Motor neuron (in vitro differentiated cells): Measurements from ENCODE around the gene SLC66A1. TPM values are rescaled to one million over a fixed set of nuclear protein-coding genes. Genes with fewer than 3 reads are reported as not detected.

Experiments
- ATAC-seq, 8 experiments: fragments of 200-7000 bp; cut with Tn5 transposase; replicated peaks in 6 of 8; 2 replicates each; pipeline ENCODE4 v1.8.0; 2021; ENCODE audit warnings: mild to moderate bottlenecking in 8 of 8, moderate library complexity in 8 of 8
- H3K27ac ChIP-seq, 2 donors: fragments of 250-450 bp; sonication (Bioruptor Pico); 2 replicates each; pipeline ENCODE4 v1.9.0; 2021; ENCODE audit warnings: antibody characterized with exemption in 2 of 2, mild to moderate bottlenecking in 2 of 2, moderate library complexity in 1 of 2
- H3K4me1 ChIP-seq, 2 donors: fragments of 250-450 bp; sonication (Bioruptor Pico); replicated peaks in 1 of 2; 2 replicates each; pipeline ENCODE4 v1.6.1; 2021; ENCODE audit warnings: antibody characterized with exemption in 2 of 2, mild to moderate bottlenecking in 2 of 2, moderate library complexity in 1 of 2
- H3K4me3 ChIP-seq, 5 donors: fragments of 250-450 bp; sonication (Bioruptor Pico); 2 replicates each; pipeline ENCODE4 v1.9.0; 2021; ENCODE audit warnings: antibody characterized with exemption in 5 of 5, mild to moderate bottlenecking in 5 of 5, moderate library complexity in 4 of 5
- WGBS, 10 experiments: fragments of 450-650 bp; shearing (Covaris generic); methylation state at CpG; one replicate each; pipeline ENCODE4 v1.0.0; 2022; 5-methylcytosine and 5-hydroxymethylcytosine counted together
- in situ Hi-C, 9 experiments: fragments of 400-800 bp; cut with MboI; loops; one replicate each; pipeline ENCODE4 v1.15.0; 2021; ENCODE audit warnings: low sequenced_read_pairs in 9 of 9, low pct_unique_long_range_greater_than_20kb in 2 of 9; ENCODE audit not compliant: unreplicated experiment in 9 of 9
- total RNA-seq, 8 experiments: library from RNA; unstranded; fragments of 300-600 nt; gene quantifications; 2 replicates each; pipeline versions ENCODE4 v1.2.3 to v1.2.4, GENCODE V29; 2022

The SLC66A1 gene
- total RNA-seq, 8 experiments from 2014 or later = 11.2 to 30.1 (median 15.5) TPM

DNA sequence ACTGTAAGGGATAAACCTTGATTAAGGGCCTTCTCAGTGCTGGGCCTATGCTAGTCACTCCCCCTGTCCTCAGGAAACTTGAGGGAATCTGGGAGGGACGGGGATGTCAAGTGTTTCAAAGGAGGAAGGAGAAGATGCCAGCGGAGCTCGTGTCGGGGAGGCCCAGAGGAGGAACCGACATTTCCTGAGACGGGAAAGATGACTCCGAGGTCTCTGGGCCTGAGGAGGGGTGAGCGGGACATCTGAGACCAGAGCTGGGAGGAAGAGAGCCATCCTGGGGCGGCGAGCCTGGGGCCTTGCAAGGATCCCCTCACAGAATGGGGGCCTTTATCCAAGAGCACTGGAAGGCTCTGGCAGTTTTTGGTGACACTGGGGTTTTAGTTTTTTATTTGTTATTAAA is 10.4 kb downstream of the SLC66A1 start:
- in situ Hi-C loops = no loop called here
- Histone ChIP-seq H3K27ac (no peak overlapping the region), H3K4me1 (no peaks in the 10 kb centered on the region), H3K4me3 (no peak overlapping the region)
- no peak for ATAC-seq
- 58 to 100% (median 86%) methylated on average over 1 to 10 of the region's 10 CpGs; no CpG with 5 or more reads in 3 of the 10 experiments for WGBS, 10 experiments

DNA sequence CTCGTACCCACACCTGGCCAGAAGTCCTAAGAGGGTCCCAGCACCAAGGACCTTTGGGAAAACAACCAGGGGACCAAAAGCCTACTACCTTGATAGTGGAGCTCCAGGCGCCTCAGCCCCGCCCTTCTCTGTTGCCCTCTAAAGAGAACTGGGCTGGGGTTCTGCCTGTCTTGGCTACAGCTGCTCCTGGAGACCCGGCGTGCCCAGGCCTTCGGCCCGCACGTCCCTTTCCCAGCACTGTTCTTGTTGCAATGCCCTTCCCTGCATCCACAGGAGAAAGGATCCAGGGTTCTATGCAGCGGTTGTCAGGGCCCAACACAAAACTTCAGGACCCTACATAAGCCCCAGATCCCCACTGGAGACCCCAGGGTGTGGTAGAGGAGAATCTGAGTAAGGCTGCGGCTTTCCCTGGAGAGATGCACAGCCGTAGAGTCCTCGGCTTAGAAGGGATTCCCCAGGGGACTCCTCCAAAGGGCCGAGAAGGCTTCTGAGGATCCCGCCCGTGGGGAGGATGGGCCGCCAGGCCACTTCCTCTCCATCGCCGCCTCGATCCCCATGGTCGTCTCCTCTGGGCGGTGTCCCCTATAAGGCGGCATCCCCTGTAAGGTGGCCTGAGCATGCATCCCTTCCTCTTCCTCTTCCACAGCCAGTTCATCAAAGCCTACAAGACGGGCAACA is 12.0 kb downstream of the SLC66A1 start:
- H3K4me1 ChIP-seq = no peaks in the 10 kb centered on the region
- ATAC-seq = no peak
- in situ Hi-C loops = no loop called here
- H3K27ac ChIP-seq = no peak overlapping the region
- no peak overlapping the region for H3K4me3 ChIP-seq
- WGBS, 10 experiments = 60 to 100% (median 93%) methylated on average over 2 to 15 of the region's 23 CpGs; no CpG with 5 or more reads in 4 of the 10 experiments

DNA sequence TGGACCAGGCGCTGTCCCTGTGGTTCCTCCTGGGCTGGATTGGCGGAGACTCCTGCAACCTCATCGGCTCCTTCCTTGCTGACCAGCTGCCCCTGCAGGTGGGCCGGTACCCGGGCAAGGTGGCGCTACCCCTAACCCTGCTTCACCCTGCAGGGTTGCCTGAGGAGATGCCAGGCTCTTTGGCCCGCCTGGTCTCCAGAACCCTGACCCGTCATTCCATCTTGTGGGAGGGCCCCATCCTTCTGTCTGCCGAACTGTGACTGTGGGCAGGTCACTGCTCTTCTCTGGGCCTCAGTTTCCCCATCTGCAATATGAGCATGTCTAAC is 12.5 kb downstream of the SLC66A1 start:
- in situ Hi-C loops = no loop called here
- H3K27ac ChIP-seq = no peak overlapping the region
- WGBS, 10 experiments = 90 to 100% (median 97%) methylated on average over 3 to 7 of the region's 9 CpGs; no CpG with 5 or more reads in 7 of the 10 experiments
- no peak for ATAC-seq
- H3K4me3 ChIP-seq = no peak overlapping the region
- H3K4me1 ChIP-seq = no peaks in the 10 kb centered on the region

DNA sequence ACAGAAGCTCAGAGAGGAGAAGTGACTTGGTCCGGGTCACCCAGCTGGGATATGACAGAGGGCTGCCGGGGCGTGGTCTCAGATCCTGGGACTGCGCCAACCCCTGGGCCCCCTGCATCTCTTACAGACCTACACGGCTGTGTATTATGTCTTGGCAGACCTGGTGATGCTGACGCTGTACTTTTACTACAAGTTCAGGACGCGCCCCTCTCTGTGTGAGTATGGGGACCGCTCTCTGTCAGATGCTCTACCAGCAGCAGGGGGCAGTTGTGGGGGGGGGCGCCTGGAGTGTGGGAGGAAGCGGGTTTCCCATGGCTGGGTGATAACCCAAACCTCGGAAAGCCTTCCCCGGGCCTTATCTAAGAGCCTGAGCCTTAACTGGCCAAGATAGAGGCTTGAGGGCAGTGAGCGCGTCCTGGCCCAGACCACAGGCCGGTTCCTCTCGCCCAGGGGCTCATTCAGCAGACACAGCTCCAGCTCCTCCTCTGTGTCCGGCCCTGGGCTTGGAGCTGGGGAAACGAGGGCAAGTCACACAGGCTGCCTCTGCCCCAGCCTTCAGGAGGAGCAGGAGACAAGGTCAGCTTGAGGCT is 13.3 kb downstream of the SLC66A1 start:
- no peak for ATAC-seq
- no peak overlapping the region for H3K27ac ChIP-seq

DNA sequence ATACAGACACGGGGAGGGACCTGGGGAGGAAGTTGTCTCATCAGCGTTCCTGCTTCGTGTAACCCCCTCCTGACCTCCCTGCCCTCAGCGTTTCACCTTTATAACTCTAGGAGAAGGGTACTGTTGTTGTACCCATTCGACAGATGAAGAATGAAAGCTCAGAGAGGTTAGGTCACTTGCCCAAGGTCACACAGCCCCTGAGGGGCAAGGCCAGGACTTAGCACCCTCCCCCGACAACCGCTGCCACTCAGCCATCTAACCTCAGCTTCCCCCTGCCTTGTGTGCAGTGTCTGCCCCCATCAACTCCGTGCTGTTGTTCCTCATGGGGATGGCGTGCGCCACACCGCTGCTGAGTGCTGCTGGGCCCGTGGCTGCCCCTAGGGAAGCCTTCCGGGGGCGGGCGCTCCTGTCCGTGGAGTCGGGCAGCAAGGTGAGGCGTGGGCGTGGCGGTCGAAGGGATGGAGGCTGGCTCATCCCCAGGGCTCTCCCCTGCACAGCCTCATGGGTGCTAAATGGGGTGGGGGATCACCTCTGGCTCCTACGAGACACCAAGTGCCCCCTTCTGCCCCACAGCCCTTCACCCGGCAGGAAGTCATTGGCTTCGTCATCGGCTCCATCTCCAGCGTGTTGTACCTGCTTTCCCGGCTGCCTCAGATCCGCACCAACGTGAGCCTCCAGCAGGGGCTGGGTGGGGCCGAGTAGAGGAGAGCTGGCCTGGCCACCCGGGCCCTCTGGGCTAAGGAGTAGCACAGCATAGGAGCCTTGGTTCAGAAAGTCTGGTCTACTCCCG is 14.0 kb downstream of the SLC66A1 start:
- in situ Hi-C loops = no loop called here
- 91 to 100% (median 100%) methylated on average over 1 to 19 of the region's 32 CpGs; no CpG with 5 or more reads in 4 of the 10 experiments for WGBS, 10 experiments
- Histone ChIP-seq H3K27ac (no peak overlapping the region), H3K4me3 (no peak overlapping the region), H3K4me1 (no peaks in the 10 kb centered on the region)
- ATAC-seq = peak in 2 of 8 experiments; percentile 10 to 14

More for the DNA sequence above, 13.3 kb downstream of the SLC66A1 start:
- no peaks in the 10 kb centered on the region for H3K4me1 ChIP-seq
- 54 to 100% (median 90%) methylated on average over 1 to 3 of the region's 19 CpGs; no CpG with 5 or more reads in 6 of the 10 experiments for WGBS, 10 experiments
- in situ Hi-C loops = no loop called here
- no peak overlapping the region for H3K4me3 ChIP-seq

DNA sequence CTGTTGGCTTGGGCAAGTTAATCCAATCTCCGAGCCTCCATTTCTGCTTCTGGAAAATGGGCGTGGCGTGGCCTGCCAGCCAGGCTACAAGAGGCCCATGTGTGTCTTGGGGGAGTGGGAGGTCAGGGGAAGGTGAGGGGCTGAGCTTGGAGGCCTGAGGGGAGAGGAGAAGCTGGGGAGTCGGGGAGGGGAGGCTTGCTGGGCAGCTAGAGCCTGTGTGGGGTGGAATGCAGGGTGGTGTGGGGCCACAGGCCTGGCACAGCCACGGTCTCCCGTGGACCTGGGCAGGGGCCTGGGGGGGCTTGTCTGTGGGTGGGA is 14.6 kb downstream of the SLC66A1 start:
- no peaks in the 10 kb centered on the region for H3K4me1 ChIP-seq
- H3K4me3 ChIP-seq = no peak overlapping the region
- 60 to 83% (median 70%) methylated on average over 2 to 3 of the region's 6 CpGs; no CpG with 5 or more reads in 7 of the 10 experiments for WGBS, 10 experiments
- in situ Hi-C loops = no loop called here
- H3K27ac ChIP-seq = no peak overlapping the region
- peak in 1 of 8 experiments; percentile 2 for ATAC-seq

GRCh38 chr1:19327301-19327700 is 15.2 kb downstream of the SLC66A1 start:
- Histone ChIP-seq H3K4me3 (no peak overlapping the region), H3K4me1 (no peaks in the 10 kb centered on the region), H3K27ac (no peak overlapping the region)
- in situ Hi-C loops = no loop called here
- 81 to 94% methylated on average over 5 to 8 of the region's 16 CpGs; no CpG with 5 or more reads in 8 of the 10 experiments for WGBS, 10 experiments
- peak in 1 of 8 experiments; percentile 1 for ATAC-seq

DNA sequence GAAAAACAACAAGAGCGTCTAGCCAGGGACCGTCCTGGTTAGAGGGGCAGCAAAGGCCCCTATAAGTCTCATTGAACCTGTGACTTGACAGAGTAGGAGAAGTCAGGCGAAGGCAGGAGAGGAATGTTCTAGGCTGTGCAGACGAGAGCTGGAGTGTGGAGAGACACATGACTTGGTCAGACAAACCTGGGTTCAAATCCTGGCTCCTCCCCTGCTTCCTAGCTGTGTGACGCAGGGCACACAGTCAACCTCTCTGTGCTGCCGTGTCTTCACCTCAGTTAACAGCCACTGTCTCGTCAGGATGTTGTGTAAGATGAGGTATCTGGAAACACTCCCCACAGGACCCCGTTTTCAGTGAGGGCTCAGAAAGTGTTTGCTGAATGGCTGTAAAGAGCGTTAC is 15.6 kb downstream of the SLC66A1 start:
- WGBS, 10 experiments = 80 to 100% (median 88%) methylated on average over 1 to 9 of the region's 9 CpGs; no CpG with 5 or more reads in 3 of the 10 experiments
- in situ Hi-C loops = no loop called here
- no peak overlapping the region for H3K27ac ChIP-seq
- ATAC-seq = no peak
- no peak overlapping the region for H3K4me3 ChIP-seq
- H3K4me1 ChIP-seq = no peaks in the 10 kb centered on the region

GRCh38 chr1:19328486-19328885 is 16.4 kb downstream of the SLC66A1 start:
- Histone ChIP-seq H3K27ac (no peak overlapping the region), H3K4me1 (no peaks in the 10 kb centered on the region), H3K4me3 (no peak overlapping the region)
- WGBS, 10 experiments = 97 to 100% (median 100%) methylated on average over 1 to 15 of the region's 18 CpGs; no CpG with 5 or more reads in 7 of the 10 experiments
- in situ Hi-C loops = no loop called here
- peak in 2 of 8 experiments; percentile 15 to 18 for ATAC-seq

GRCh38 chr1:19329188-19329587 is 17.1 kb downstream of the SLC66A1 start:
- 50 to 93% (median 91%) methylated on average over 1 to 8 of the region's 13 CpGs; no CpG with 5 or more reads in 5 of the 10 experiments for WGBS, 10 experiments
- Histone ChIP-seq H3K4me1 (no peaks in the 10 kb centered on the region), H3K4me3 (no peak overlapping the region), H3K27ac (no peak overlapping the region)
- ATAC-seq = no peak
- in situ Hi-C loops = no loop called here

DNA sequence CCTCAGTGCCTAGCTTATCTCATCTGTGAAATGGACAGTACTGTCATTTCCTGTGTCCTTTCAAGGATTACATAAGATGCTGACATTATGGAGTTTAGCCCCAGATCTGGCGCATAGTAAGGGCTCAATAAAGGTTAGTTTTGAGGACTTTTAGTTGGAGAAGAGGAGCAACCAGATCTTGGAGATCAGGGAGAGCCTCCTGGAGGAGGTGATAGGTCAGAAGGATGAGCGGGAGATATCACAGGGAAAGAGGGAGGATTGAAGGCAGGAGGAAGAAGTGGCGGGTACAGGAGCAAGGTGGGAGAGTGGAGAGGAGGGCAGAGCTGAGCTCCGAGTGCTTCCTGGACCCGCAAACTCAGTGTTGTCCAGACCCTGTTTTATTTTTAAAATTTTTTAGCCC is 17.5 kb downstream of the SLC66A1 start:
- Histone ChIP-seq H3K27ac (no peak overlapping the region), H3K4me1 (no peaks in the 10 kb centered on the region), H3K4me3 (no peak overlapping the region)
- no peak for ATAC-seq
- in situ Hi-C loops = no loop called here
- WGBS, 10 experiments = 89 to 100% (median 97%) methylated on average over 1 to 5 of the region's 5 CpGs; no CpG with 5 or more reads in 2 of the 10 experiments

GRCh38 chr1:19330449-19331135 is 18.5 kb downstream of the SLC66A1 start:
- no peak overlapping the region for H3K4me3 ChIP-seq
- in situ Hi-C loops = no loop called here
- no peaks in the 10 kb centered on the region for H3K4me1 ChIP-seq
- H3K27ac ChIP-seq = no peak overlapping the region
- 0 to 92% (median 86%) methylated on average over 1 to 10 of the region's 14 CpGs; no CpG with 5 or more reads in 6 of the 10 experiments for WGBS, 10 experiments
- ATAC-seq = peak in 4 of 8 experiments; percentile 3 to 13 (median 10)
